SU-DHL-6 (cell line): Measurements from ENCODE around the gene DNAJC15.

Source experiments
- EZH2phosphoT487 ChIP-seq: fragments of 200-600 bp; sonication (generic), shearing (Covaris generic); conservative IDR thresholded peaks from 2 replicates; pipeline ENCODE4 v1.6.1; 2018; ENCODE audit warnings: mild to moderate bottlenecking, antibody characterized with exemption, low read length, moderate library complexity, mixed read lengths
- TF ChIP-seq, protein P1 (sequence below): fragments of 200-600 bp; sonication (generic); IDR thresholded peaks from one replicate; pipeline ENCODE4 v1.5.1; 2017; ENCODE audit warnings: antibody characterized with exemption, mild to moderate bottlenecking, low read length, moderate library complexity; ENCODE audit not compliant: insufficient read depth, poor library complexity, severe bottlenecking

DNA sequence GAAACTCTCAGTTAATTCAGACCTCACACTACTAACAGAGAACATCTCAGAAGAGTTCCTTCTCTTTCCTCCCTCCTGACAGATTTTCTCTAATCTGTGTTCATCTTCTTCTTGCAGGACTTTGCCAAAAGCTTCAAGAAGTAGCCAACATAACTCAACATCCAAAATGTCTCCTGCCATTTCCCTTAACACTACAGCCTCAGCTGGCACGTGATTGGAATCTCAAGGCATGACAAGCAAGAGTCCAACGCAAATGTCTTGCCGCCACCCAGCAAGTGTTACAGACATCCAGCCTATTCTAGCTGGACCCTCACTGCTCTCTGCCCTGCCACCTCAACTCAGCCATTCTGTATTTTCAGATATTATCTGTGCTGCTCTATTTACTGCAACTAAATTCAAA, 135.1 kb downstream of the DNAJC15 start:
- TF ChIP-seq, protein P1, sequence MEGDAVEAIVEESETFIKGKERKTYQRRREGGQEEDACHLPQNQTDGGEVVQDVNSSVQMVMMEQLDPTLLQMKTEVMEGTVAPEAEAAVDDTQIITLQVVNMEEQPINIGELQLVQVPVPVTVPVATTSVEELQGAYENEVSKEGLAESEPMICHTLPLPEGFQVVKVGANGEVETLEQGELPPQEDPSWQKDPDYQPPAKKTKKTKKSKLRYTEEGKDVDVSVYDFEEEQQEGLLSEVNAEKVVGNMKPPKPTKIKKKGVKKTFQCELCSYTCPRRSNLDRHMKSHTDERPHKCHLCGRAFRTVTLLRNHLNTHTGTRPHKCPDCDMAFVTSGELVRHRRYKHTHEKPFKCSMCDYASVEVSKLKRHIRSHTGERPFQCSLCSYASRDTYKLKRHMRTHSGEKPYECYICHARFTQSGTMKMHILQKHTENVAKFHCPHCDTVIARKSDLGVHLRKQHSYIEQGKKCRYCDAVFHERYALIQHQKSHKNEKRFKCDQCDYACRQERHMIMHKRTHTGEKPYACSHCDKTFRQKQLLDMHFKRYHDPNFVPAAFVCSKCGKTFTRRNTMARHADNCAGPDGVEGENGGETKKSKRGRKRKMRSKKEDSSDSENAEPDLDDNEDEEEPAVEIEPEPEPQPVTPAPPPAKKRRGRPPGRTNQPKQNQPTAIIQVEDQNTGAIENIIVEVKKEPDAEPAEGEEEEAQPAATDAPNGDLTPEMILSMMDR, result no peak
- TF ChIP-seq EZH2phosphoT487, result no peak
